ENCODE measurements around the gene ALKBH6.

ALKBH6 gene

DNA sequence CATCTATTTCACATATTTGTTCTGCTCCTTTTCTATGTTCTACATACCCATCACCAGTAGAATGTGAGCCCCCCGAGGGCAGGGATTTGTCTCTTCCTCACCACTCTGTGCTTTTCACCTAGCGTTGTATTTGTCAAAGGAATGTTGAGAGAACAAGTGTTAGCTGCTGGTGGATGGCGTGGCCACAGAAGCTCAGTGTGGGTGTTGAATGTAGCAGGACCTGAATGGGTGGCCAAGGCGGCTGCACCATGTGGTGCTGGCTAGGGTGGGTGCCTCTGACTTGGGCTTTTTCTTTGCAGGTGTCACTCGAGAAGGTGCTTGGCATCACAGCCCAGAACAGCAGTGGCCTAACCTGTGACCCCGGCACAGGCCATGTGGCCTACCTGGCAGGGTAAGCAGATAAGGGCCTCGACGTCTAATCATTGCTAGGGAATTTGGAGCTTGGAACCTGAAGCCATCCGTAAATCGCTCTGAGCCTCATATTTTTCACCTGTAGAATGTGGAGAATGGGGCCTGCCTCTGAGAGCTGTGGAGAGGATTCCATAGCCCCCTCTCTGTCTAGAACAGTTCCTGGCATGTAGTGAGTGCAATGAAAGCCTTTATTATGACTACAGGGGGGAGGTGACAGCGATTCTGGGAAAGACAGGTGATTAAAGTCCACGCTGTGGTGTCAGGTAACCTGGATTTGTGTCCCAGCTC, 44.6 kb upstream of the ALKBH6 start:
- no peak overlapping the region for H3K4me2 ChIP-seq (ENCODE audit: low read length)
- no peaks in the 10 kb centered on the region for H3K9me3 ChIP-seq (ENCODE audit: insufficient read depth, low read length)
- TF ChIP-seq, protein P1, sequence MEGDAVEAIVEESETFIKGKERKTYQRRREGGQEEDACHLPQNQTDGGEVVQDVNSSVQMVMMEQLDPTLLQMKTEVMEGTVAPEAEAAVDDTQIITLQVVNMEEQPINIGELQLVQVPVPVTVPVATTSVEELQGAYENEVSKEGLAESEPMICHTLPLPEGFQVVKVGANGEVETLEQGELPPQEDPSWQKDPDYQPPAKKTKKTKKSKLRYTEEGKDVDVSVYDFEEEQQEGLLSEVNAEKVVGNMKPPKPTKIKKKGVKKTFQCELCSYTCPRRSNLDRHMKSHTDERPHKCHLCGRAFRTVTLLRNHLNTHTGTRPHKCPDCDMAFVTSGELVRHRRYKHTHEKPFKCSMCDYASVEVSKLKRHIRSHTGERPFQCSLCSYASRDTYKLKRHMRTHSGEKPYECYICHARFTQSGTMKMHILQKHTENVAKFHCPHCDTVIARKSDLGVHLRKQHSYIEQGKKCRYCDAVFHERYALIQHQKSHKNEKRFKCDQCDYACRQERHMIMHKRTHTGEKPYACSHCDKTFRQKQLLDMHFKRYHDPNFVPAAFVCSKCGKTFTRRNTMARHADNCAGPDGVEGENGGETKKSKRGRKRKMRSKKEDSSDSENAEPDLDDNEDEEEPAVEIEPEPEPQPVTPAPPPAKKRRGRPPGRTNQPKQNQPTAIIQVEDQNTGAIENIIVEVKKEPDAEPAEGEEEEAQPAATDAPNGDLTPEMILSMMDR (IDR thresholded peaks at IDR 0.05; ENCODE audit: low read depth, low read length) = no peak
- no peak for TF ChIP-seq EZH2phosphoT487 (IDR thresholded peaks at IDR 0.05; ENCODE audit: low read depth)
- H3K4me3 ChIP-seq (ENCODE audit: low read length) = no peak overlapping the region
- no peaks in the 10 kb centered on the region for H4K20me1 ChIP-seq (ENCODE audit: insufficient read depth, low read length)
- H3K9ac ChIP-seq (ENCODE audit: low read length) = no peak overlapping the region
- peaks cover 13% of the 10 kb centered on the region for H3K36me3 ChIP-seq (replicated peaks; ENCODE audit: low read depth, low read length)
- no peak overlapping the region for H3K27ac ChIP-seq (ENCODE audit: low read length)
- H3K27me3 ChIP-seq (ENCODE audit: low read depth, low read length) = no peaks in the 10 kb centered on the region
- H3K4me1 ChIP-seq (ENCODE audit: low read length) = peaks cover 5% of the 10 kb centered on the region
- H3K79me2 ChIP-seq (ENCODE audit: low read length) = peaks cover 30% of the 10 kb centered on the region
- no peak overlapping the region for H2AFZ ChIP-seq (ENCODE audit: low read depth, low read length)

DNA sequence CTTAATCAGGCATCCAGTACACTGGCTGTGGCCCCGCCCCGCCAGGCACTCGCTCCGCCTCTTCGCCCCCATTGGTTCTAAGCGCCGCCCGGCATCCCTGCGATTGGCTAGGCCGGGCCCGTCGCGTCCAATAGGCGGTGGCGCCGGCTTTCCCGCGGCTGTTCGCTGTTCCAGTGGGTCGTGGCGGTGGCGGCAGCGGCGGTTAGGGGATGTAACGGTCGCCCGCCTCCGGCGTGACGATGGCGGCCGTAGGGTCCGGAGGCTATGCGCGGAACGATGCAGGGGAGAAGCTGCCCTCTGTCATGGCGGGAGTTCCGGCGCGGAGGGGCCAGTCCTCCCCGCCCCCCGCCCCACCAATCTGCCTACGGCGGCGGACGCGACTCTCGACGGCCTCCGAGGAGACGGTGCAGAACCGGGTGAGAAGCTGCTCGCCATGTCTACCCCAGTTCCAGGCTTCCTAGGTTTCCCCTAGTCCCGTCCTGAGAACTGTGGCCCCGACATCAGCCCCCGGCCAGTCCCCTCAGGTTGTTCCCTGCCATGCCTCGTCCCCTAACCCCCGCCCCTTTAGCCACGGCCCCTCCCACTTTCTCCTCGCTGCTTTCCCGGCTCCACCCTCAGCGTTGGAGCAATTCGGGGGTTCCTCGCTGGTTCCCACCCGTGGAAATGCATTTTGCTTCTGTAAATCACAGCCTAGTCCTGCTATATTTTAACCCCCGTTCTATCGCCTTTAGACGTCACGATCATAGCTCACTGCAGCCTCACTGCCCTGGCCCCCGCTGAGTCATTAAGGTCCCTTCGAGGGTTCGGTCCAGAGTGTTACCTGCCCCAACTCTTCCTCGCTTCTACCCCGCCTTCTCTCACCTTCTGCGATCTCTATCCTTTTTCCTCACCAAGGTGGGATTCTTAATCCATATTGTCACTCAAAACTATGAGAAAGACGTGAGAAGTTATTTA, 41.0 kb upstream of the ALKBH6 start, which contains the start of gene WDR62:
TSS of gene WDR62 (plus strand) at position 165 of the 954 bp plus-strand sequence. CDS start at position 240, 75 bp downstream.
- Histone ChIP-seq H3K4me3 (ENCODE audit: low read length) (peak within 1 kb of the TSS; percentile 87), H3K27me3 (ENCODE audit: low read depth, low read length) (no peaks in the 10 kb centered on the region), H3K27ac (ENCODE audit: low read length) (peak within 1 kb of the TSS; percentile 84), H3K36me3 (replicated peaks; ENCODE audit: low read depth, low read length) (peaks cover 4% of the 10 kb centered on the region), H3K9me3 (ENCODE audit: insufficient read depth, low read length) (no peaks in the 10 kb centered on the region), H3K4me1 (ENCODE audit: low read length) (peaks cover 8% of the 10 kb centered on the region), H3K79me2 (ENCODE audit: low read length) (peaks cover 30% of the 10 kb centered on the region), H3K9ac (ENCODE audit: low read length) (peak within 1 kb of the TSS; percentile 73), H2AFZ (ENCODE audit: low read depth, low read length) (peak within 1 kb of the TSS; percentile 91), H3K4me2 (ENCODE audit: low read length) (peak within 1 kb of the TSS; percentile 99), H4K20me1 (ENCODE audit: insufficient read depth, low read length) (no peaks in the 10 kb centered on the region)
- TF ChIP-seq, protein P1 (IDR thresholded peaks at IDR 0.05; ENCODE audit: low read depth, low read length) = no peak
- no peak for TF ChIP-seq EZH2phosphoT487 (IDR thresholded peaks at IDR 0.05; ENCODE audit: low read depth)

DNA sequence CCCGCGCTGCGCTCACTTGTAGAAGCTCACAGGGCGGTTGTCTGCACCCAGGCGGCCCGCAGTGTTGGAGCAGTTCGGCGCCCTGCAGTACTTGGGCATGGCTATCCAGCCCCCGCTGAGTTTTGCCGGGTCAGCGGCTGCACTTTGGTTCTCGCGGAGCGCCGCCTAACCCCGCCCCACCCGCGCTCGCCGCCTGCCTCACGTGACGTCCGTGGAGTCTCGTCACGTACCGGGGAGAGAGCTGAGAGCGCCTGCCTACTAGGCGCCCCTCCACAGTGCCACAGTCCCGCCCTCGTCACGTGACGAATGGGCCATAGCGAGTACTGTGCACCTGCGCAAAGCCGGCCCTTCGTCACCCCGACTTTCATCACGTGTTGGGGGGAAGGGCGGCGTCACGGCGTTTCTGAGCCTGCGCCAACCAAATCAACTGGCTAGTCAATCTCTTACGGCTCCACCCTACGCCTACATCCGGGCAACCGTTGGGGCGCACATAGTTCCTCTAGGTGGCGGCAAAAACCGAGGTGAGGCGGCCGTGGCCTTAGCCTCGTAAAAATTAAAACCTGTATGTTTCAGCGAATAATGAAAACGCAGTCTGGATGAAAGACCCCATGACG, 40.2 kb upstream of the ALKBH6 start, which contains the start of gene THAP8:
TSS of gene THAP8 (minus strand) at position 167 of the 614 bp plus-strand sequence. CDS start at position 99, 68 bp downstream.
- peak within 1 kb of the TSS; percentile 99 for H3K4me2 ChIP-seq (ENCODE audit: low read length)
- H3K79me2 ChIP-seq (ENCODE audit: low read length) = peaks cover 30% of the 10 kb centered on the region
- peaks cover 4% of the 10 kb centered on the region for H3K36me3 ChIP-seq (replicated peaks; ENCODE audit: low read depth, low read length)
- peak within 1 kb of the TSS; percentile 87 for H3K4me3 ChIP-seq (ENCODE audit: low read length)
- peaks cover 8% of the 10 kb centered on the region for H3K4me1 ChIP-seq (ENCODE audit: low read length)
- peak within 1 kb of the TSS; percentile 73 for H3K9ac ChIP-seq (ENCODE audit: low read length)
- TF ChIP-seq EZH2phosphoT487 (IDR thresholded peaks at IDR 0.05; ENCODE audit: low read depth) = no peak
- TF ChIP-seq, protein P1 (IDR thresholded peaks at IDR 0.05; ENCODE audit: low read depth, low read length) = peak; percentile 46
- no peaks in the 10 kb centered on the region for H3K27me3 ChIP-seq (ENCODE audit: low read depth, low read length)
- no peaks in the 10 kb centered on the region for H3K9me3 ChIP-seq (ENCODE audit: insufficient read depth, low read length)
- H2AFZ ChIP-seq (ENCODE audit: low read depth, low read length) = peak within 1 kb of the TSS; percentile 91
- peak within 1 kb of the TSS; percentile 84 for H3K27ac ChIP-seq (ENCODE audit: low read length)
- no peaks in the 10 kb centered on the region for H4K20me1 ChIP-seq (ENCODE audit: insufficient read depth, low read length)

Data from OCI-LY3 (cell line).